Measurements from ENCODE around the gene PLPPR1.

The PLPPR1 gene

DNA sequence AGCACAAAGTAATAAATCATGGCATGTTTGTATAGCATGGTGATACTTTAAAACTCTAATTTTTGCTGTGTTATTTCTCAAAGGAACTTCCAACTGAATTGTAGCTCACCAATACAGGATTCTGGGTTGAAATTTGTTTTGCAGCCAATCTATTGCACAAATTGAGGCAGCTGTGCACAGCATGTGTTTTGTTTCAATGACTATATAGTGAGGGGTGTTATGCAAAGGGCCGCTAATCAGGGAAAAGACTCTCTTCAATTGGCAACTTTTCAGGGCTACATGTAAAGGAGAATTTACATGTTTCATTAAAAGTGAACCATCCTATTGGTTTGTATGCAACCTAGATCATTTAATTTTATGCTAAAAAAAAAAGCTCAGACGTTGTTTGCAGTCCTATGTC is 44.6 kb downstream of the PLPPR1 start:
- no peak overlapping the region for H3K4me2 ChIP-seq (ENCODE audit: low read length)

DNA sequence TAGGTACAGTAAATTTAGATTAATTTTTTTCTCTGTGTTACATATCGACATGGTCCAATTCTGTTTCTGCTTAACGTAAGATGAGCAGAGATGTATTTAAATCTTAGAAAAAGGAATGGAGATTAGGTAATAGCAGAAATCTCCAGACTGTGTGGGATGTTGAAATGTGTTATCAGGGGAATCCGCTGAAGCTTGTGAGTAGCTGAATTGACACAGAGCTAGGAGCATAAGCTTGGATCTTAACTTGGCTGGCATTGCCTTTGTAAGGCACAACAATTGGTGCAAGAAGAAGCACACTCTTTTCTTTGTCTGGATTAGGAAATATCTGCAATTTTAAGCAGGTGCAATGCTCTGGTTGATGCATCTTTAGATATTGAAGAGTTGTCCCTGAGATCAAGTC is 53.1 kb downstream of the PLPPR1 start:
- TF ChIP-seq EZH2 (IDR thresholded peaks at IDR 0.05; ENCODE audit: borderline replicate concordance, low read length) = no peak
- TF ChIP-seq, protein P1, sequence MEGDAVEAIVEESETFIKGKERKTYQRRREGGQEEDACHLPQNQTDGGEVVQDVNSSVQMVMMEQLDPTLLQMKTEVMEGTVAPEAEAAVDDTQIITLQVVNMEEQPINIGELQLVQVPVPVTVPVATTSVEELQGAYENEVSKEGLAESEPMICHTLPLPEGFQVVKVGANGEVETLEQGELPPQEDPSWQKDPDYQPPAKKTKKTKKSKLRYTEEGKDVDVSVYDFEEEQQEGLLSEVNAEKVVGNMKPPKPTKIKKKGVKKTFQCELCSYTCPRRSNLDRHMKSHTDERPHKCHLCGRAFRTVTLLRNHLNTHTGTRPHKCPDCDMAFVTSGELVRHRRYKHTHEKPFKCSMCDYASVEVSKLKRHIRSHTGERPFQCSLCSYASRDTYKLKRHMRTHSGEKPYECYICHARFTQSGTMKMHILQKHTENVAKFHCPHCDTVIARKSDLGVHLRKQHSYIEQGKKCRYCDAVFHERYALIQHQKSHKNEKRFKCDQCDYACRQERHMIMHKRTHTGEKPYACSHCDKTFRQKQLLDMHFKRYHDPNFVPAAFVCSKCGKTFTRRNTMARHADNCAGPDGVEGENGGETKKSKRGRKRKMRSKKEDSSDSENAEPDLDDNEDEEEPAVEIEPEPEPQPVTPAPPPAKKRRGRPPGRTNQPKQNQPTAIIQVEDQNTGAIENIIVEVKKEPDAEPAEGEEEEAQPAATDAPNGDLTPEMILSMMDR (IDR thresholded peaks at IDR 0.05; ENCODE audit: low read length) = no peak
- Histone ChIP-seq H4K20me1 (ENCODE audit: insufficient read depth, low read length) (no peaks in the 10 kb centered on the region), H3K4me2 (ENCODE audit: low read length) (no peak overlapping the region), H3K4me1 (ENCODE audit: insufficient read depth, low read length, severe bottlenecking) (no peaks in the 10 kb centered on the region), H3K4me3 (ENCODE audit: low read depth, low read length, poor library complexity, severe bottlenecking) (no peak overlapping the region), H3F3A (ENCODE audit: insufficient read depth, low read length) (no peaks in the 10 kb centered on the region), H3K9ac (ENCODE audit: low read length) (no peak overlapping the region), H3K9me2 (ENCODE audit: low read depth, low read length) (no peaks in the 10 kb centered on the region), H3K79me2 (ENCODE audit: insufficient read depth, low read length) (no peaks in the 10 kb centered on the region), H2AFZ (ENCODE audit: low read length) (no peak overlapping the region), H3K27ac (ENCODE audit: low read depth, low read length, poor library complexity, severe bottlenecking) (no peak overlapping the region), H3K27me3 (ENCODE audit: insufficient read depth, low read length) (no peaks in the 10 kb centered on the region), H3K36me3 (ENCODE audit: insufficient read depth, low read length) (no peaks in the 10 kb centered on the region), H3K9me3 (ENCODE audit: low read length) (no peaks in the 10 kb centered on the region)

More for the DNA sequence above, 44.6 kb downstream of the PLPPR1 start:
- no peak for TF ChIP-seq EZH2 (IDR thresholded peaks at IDR 0.05; ENCODE audit: borderline replicate concordance, low read length)
- TF ChIP-seq, protein P1 (IDR thresholded peaks at IDR 0.05; ENCODE audit: low read length) = no peak
- Histone ChIP-seq H3K36me3 (ENCODE audit: insufficient read depth, low read length) (no peaks in the 10 kb centered on the region), H3K9ac (ENCODE audit: low read length) (no peak overlapping the region), H4K20me1 (ENCODE audit: insufficient read depth, low read length) (no peaks in the 10 kb centered on the region), H3K9me3 (ENCODE audit: low read length) (no peaks in the 10 kb centered on the region), H3K79me2 (ENCODE audit: insufficient read depth, low read length) (no peaks in the 10 kb centered on the region), H3K4me3 (ENCODE audit: low read depth, low read length, poor library complexity, severe bottlenecking) (no peak overlapping the region), H3K27me3 (ENCODE audit: insufficient read depth, low read length) (no peaks in the 10 kb centered on the region), H2AFZ (ENCODE audit: low read length) (no peak overlapping the region), H3F3A (ENCODE audit: insufficient read depth, low read length) (no peaks in the 10 kb centered on the region), H3K9me2 (ENCODE audit: low read depth, low read length) (no peaks in the 10 kb centered on the region), H3K4me1 (ENCODE audit: insufficient read depth, low read length, severe bottlenecking) (no peaks in the 10 kb centered on the region), H3K27ac (ENCODE audit: low read depth, low read length, poor library complexity, severe bottlenecking) (no peak overlapping the region)

DNA sequence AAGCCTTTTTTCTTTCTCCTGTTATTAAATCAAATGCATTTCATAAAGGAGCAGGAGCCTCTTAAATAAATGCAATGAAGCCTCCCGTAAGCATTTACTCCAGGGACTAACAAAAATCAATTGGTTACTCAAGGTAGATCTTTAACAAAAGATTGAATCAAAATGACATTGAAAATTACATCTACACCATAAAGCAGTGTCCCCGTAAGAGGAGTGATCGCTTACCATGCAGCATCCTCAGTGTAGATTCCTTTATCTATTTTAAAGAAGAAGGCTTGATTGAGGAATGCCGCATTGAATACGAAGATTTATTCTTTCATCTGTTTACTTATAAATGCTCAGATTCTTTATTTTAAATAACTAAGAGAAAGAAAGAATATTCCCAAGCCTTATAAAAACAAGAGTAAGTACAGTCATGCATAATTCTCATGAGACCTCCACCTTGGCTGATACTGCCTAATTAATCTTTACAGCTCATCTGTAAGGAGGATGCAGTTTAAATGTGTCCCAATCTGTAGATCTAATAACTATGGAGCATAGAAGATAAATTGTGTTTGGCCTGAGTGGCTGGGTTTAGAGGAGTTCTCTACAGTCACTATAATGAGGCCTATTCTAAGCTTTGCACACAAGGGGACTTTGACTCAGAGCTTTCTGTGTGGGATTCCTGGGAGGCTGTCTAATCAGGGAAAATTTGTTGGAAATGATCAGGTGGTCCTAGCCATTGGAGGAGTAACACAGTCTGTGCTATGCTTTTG is 55.1 kb downstream of the PLPPR1 start:
- Histone ChIP-seq H3F3A (ENCODE audit: insufficient read depth, low read length) (no peaks in the 10 kb centered on the region), H3K4me1 (ENCODE audit: insufficient read depth, low read length, severe bottlenecking) (no peaks in the 10 kb centered on the region), H3K4me3 (ENCODE audit: low read depth, low read length, poor library complexity, severe bottlenecking) (no peak overlapping the region), H3K4me2 (ENCODE audit: low read length) (no peak overlapping the region), H3K9me3 (ENCODE audit: low read length) (no peaks in the 10 kb centered on the region), H3K9me2 (ENCODE audit: low read depth, low read length) (no peaks in the 10 kb centered on the region), H3K36me3 (ENCODE audit: insufficient read depth, low read length) (no peaks in the 10 kb centered on the region), H3K9ac (ENCODE audit: low read length) (no peak overlapping the region), H4K20me1 (ENCODE audit: insufficient read depth, low read length) (no peaks in the 10 kb centered on the region), H3K27me3 (ENCODE audit: insufficient read depth, low read length) (no peaks in the 10 kb centered on the region), H3K27ac (ENCODE audit: low read depth, low read length, poor library complexity, severe bottlenecking) (no peak overlapping the region), H2AFZ (ENCODE audit: low read length) (no peak overlapping the region), H3K79me2 (ENCODE audit: insufficient read depth, low read length) (no peaks in the 10 kb centered on the region)
- TF ChIP-seq, protein P1 (IDR thresholded peaks at IDR 0.05; ENCODE audit: low read length) = no peak
- TF ChIP-seq EZH2 (IDR thresholded peaks at IDR 0.05; ENCODE audit: borderline replicate concordance, low read length) = no peak

All from OCI-LY1 (cell line).